Measurements from ENCODE around the gene BCL2L2.

BCL2L2 gene

DNA sequence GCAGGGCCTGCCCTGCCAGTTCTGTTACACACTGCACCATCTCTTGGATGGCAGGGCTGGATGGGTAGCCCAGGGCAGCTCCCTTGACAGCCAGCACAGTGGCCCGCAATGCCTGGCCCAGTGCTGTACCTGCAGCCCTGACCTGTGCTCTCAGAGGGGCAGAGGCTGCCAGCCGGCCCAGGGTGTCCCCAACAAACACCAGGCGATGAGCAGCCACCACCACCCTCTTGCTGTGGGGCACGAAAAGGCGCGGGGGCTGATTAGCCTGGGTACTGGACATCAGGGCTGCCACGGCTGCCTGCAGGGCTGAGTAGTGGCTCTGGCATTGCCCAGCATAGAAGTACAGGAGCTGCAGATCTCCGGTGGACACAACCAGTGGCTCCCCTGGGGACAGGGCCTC lies 50.6 kb downstream of the BCL2L2 start:
- no peak for FAIRE-seq

GRCh38 chr14:23358042-23358441 lies 51.4 kb downstream of the BCL2L2 start:
- FAIRE-seq, result no peak

- FAIRE-seq, result no peak
Observed at GRCh38 chr14:23358553-23359166, 52.0 kb downstream of the BCL2L2 start.

- FAIRE-seq, result no peak
Observed at GRCh38 chr14:23359167-23359626, 52.6 kb downstream of the BCL2L2 start.

DNA sequence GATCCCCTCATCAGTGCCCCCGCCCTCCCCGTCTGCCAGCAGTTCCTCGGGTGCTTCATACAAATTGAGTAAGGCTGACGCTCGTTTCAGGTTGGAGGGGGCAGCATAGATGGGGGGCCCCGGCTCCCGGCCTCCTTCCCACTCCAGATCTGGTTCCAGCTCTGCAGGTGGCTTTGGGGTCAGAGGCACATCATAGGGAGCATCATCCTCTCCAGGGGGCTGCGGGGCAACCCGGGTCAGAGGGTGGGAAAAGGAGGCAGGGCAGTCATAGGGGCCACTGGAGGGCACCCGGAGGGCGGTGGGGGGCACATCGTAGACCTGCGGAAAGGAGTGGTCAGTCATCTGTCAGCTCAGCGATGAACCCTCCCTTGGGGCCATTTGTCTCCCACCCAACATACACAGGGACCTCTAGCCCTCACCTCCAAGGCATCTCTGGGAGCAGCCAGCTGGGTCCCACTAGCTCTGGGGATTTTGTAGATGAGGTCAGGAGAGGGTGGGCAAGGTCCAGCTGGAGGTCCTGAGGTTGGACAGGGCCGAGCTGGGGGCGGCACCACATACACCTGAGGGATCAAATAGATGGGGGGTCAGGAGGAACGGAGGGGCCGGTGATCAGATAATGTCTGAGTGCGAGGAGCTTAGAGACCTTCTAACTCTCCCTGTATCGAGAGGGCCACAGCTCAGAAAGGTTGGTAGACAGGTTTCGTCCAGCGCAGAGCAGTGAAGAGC lies 53.3 kb downstream of the BCL2L2 start:
- FAIRE-seq, result no peak

- FAIRE-seq, result no peak
Observed at GRCh38 chr14:23360496-23360895, 53.9 kb downstream of the BCL2L2 start.

DNA sequence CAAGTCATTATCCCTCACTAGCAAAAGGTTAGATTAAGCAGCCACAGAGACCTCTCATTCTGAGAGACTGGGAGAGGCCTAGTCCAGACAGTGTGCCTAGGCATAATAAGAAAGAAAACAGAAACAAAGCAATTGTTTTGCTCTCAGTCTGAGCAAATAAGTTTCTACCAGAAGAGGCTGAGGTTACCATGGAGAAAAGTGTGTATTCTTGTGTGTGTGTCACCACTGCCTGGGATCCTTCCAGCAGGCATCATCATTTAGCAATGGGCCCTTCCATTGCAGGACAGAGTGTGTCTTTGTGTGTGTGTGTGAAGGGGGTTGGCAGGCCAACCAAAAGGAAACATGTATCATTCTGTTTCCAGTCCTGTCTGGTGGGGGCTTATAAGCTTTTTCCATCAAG lies 54.7 kb downstream of the BCL2L2 start:
- FAIRE-seq, result no peak

Data from A204.1 (cell line).